A673 (cell line): ENCODE data around the gene VWA5B2. TPM values are rescaled to one million over a fixed set of nuclear protein-coding genes. Genes with fewer than 3 reads are reported as not detected.

ENCODE experiments used
- Bru-seq: library from RNA; stranded (reverse); fragments of 400-500 nt; gene quantifications from one replicate; lab custom pipeline; 2021; lab: Mats Ljungman, UMichigan
- BruChase-seq, 2 experiments: library from RNA; stranded (reverse); fragments of 400-500 nt; gene quantifications; one replicate each; lab custom pipeline; 2021; lab: Mats Ljungman, UMichigan
- BruUV-seq: library from RNA; stranded (reverse); fragments of 400-500 nt; replicated peaks from 2 replicates; lab custom pipeline; 2021; lab: Mats Ljungman, UMichigan
- CTCF ChIA-PET: fragments of 300-600 bp; sonication (Branson Sonifier 250); formaldehyde crosslinking; loops from one replicate; lab custom pipeline; 2022; ENCODE audit warnings: antibody characterized with exemption; lab: Charles Lee
- POLR2A ChIA-PET: fragments of 300-600 bp; sonication (Branson Sonifier 250); formaldehyde crosslinking; loops from one replicate; lab custom pipeline; 2022; ENCODE audit warnings: antibody characterized with exemption; ENCODE audit not compliant: low non-redundant PET; lab: Charles Lee
- DNase-seq: peaks from one replicate; pipeline ENCODE4 v3.0.0-alpha.2; 2015; ENCODE audit warnings: low spot score
- H3K27ac ChIP-seq: fragments of 200-600 bp; sonication (generic); 2 replicates; pipeline ENCODE4 v1.5.1; 2016; ENCODE audit warnings: mixed run types, low read depth, mild to moderate bottlenecking, mixed read lengths, antibody characterized with exemption, low read length; ENCODE audit not compliant: poor library complexity, severe bottlenecking
- H3K27me3 ChIP-seq: fragments of 200-600 bp; sonication (generic); replicated peaks from 2 replicates; pipeline ENCODE4 v1.6.1; 2017; ENCODE audit warnings: mixed run types, low read depth, mild to moderate bottlenecking, mixed read lengths, antibody characterized with exemption, low read length; ENCODE audit not compliant: insufficient read depth, poor library complexity
- H3K36me3 ChIP-seq: fragments of 200-600 bp; sonication (generic); 2 replicates; pipeline ENCODE4 v1.6.1; 2016; ENCODE audit warnings: mixed run types, mild to moderate bottlenecking, mixed read lengths, antibody characterized with exemption, low read length; ENCODE audit not compliant: insufficient read depth, poor library complexity, severe bottlenecking
- H3K4me1 ChIP-seq: fragments of 200-600 bp; sonication (generic); 2 replicates; pipeline ENCODE4 v1.6.1; 2017; ENCODE audit warnings: mixed run types, mild to moderate bottlenecking, mixed read lengths, antibody characterized with exemption, low read length; ENCODE audit not compliant: insufficient read depth, poor library complexity, severe bottlenecking
- H3K4me3 ChIP-seq: fragments of 200-600 bp; sonication (generic); 2 replicates; pipeline ENCODE4 v1.5.1; 2016; ENCODE audit warnings: low read depth, mixed run types, mild to moderate bottlenecking, mixed read lengths, low read length; ENCODE audit not compliant: poor library complexity, severe bottlenecking
- H3K9me3 ChIP-seq: fragments of 200-600 bp; sonication (generic); 2 replicates; pipeline ENCODE4 v1.6.1; 2016; ENCODE audit warnings: mixed run types, low read depth, mild to moderate bottlenecking, mixed read lengths, antibody characterized with exemption, low read length; ENCODE audit not compliant: poor library complexity, severe bottlenecking
- EZH2 ChIP-seq: fragments of 200-600 bp; sonication (generic); IDR thresholded peaks from 2 replicates; pipeline ENCODE4 v1.6.1; 2017; ENCODE audit warnings: borderline replicate concordance, low read depth, mild to moderate bottlenecking, mixed read lengths, antibody characterized with exemption, low read length; ENCODE audit not compliant: poor library complexity, severe bottlenecking
- intact Hi-C: fragments of 100-400 bp; cut with micrococcal nuclease; formaldehyde crosslinking; loops from one replicate; pipeline ENCODE4 v1.10.0; 2022; ENCODE audit not compliant: unreplicated experiment
- long read RNA-seq: library from polyadenylated mRNA; stranded (forward); transcript quantifications from one replicate; pipeline ENCODE4 v2.0.0, GENCODE V29; 2022
- total RNA-seq: library from RNA; stranded (reverse); gene quantifications from 2 replicates; pipeline ENCODE4 v1.2.3, GENCODE V29; 2021
- TF ChIP-seq, protein P1 (sequence below): fragments of 300-800, 200-600 bp; sonication (generic); conservative IDR thresholded peaks from 2 replicates; pipeline ENCODE4 v1.5.1; 2017; ENCODE audit warnings: low read depth, mild to moderate bottlenecking, antibody characterized with exemption, low read length, moderate library complexity, mixed read lengths

The VWA5B2 gene
- total RNA-seq = 0.13 TPM in 1 of 2 replicates, not detected in the other
- percentile 11 among the genes with signal in this experiment for Bru-seq, nascent RNA
- BruChase-seq, experiment 1, labeled RNA remaining after a 2-hour chase = percentile 7 among the genes with signal in this experiment
- not detected for BruChase-seq, experiment 2, labeled RNA remaining after a 6-hour chase
- long read RNA-seq = 0 reads

DNA sequence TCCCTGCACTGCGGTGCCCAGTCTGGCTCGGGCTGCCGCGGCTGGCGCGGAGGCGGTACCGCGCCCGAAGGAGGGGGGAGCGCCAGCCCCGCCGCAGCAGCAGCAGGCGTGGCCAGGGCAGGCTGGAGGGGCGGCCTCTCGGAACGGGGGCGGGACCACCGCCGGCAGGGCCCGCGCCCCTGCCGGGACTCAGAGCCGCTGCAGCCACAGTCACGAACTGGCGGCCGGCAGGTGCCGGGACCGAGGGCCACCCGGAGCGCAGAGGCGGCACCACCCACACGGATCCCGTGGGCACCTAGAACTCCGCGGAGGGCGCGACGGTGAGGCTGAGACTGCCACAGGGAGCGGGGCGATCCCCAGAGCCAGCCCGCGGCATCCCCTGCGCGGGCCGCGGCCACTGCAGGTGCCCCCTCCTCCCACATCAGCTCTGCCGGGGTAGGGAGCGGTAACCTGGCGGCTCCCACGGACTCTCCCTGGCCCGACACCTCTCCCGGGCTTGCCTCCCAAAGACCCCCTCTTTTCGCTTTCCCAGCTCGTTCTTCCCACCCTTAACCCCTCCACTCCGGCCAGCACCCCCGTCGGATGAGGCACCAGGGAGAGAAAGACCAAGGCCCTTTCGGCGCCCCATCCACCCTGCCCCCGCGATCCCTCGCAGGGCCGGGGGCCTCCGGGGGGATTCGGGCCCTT, at the start of gene VWA5B2:
Gene VWA5B2, plus strand, starts transcription at position 192 of the 687 bp plus-strand sequence. CDS start 944 bp downstream, outside the sequence.
- TF ChIP-seq EZH2 = no peak
- TF ChIP-seq, protein P1, sequence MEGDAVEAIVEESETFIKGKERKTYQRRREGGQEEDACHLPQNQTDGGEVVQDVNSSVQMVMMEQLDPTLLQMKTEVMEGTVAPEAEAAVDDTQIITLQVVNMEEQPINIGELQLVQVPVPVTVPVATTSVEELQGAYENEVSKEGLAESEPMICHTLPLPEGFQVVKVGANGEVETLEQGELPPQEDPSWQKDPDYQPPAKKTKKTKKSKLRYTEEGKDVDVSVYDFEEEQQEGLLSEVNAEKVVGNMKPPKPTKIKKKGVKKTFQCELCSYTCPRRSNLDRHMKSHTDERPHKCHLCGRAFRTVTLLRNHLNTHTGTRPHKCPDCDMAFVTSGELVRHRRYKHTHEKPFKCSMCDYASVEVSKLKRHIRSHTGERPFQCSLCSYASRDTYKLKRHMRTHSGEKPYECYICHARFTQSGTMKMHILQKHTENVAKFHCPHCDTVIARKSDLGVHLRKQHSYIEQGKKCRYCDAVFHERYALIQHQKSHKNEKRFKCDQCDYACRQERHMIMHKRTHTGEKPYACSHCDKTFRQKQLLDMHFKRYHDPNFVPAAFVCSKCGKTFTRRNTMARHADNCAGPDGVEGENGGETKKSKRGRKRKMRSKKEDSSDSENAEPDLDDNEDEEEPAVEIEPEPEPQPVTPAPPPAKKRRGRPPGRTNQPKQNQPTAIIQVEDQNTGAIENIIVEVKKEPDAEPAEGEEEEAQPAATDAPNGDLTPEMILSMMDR = no peak
- DNase-seq = peak; percentile 74
- ChIA-PET CTCF (no interaction called here), POLR2A (no interaction called here)
- Histone ChIP-seq H3K36me3 (no peaks in the 10 kb centered on the region), H3K27me3 (peaks cover 58% of the 10 kb centered on the region), H3K27ac (no peak within 1 kb of the TSS), H3K4me3 (peak within 1 kb of the TSS; percentile 47), H3K9me3 (no peaks in the 10 kb centered on the region), H3K4me1 (peaks cover 5% of the 10 kb centered on the region)
- intact Hi-C loops = no loop called here
- no TSS peak for BruUV-seq

DNA sequence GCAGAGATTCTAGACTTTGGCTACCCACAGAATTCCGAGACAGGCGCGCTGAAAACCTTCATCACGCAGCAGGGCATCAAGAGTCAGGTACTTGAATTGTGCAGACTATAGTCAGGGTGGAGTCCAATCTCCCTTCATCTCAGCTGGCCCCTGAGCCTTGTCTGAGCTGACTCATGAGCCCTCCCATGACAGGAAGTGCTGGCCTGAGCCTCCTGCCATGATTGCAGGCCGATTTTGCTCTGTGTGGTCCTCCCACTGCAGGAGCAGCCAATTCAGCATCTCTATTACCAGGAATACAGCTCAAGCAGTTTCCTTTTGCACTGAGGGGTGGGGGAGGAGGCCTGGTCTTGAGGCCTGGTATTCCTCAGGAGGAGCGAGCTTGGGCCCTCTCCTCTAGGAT, 49.2 kb upstream of the VWA5B2 start:
- no peaks in the 10 kb centered on the region for H3K9me3 ChIP-seq
- H3K36me3 ChIP-seq = peaks cover 76% of the 10 kb centered on the region
- intact Hi-C loops = no loop called here
- H3K4me3 ChIP-seq = no peak overlapping the region
- no TSS peak for BruUV-seq
- no peak for DNase-seq
- ChIA-PET POLR2A (no interaction called here), CTCF (no interaction called here)
- H3K4me1 ChIP-seq = peaks cover 15% of the 10 kb centered on the region
- no peak overlapping the region for H3K27ac ChIP-seq
- no peak for TF ChIP-seq EZH2
- TF ChIP-seq, protein P1 = no peak
- no peaks in the 10 kb centered on the region for H3K27me3 ChIP-seq

DNA sequence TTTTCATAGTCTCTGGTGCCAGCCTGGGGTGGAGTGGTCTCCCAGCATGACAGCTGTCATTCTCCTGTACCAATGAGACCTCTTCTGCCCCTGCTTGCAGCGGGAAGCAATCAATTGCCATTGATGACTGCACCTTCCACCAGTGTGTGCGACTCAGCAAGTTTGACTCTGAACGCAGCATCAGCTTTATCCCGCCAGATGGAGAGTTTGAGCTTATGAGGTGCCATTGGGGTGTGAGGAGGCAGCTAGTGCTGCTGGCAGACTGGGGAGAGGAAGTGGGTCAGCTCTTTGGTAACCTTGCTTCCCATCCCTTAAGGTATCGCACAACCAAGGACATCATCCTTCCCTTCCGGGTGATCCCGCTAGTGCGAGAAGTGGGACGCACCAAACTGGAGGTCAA, 47.8 kb upstream of the VWA5B2 start:
- TF ChIP-seq, protein P1 = no peak
- TF ChIP-seq EZH2 = no peak
- Histone ChIP-seq H3K9me3 (no peaks in the 10 kb centered on the region), H3K27ac (no peak overlapping the region), H3K4me1 (peaks cover 17% of the 10 kb centered on the region), H3K36me3 (peaks cover 76% of the 10 kb centered on the region), H3K4me3 (no peak overlapping the region), H3K27me3 (no peaks in the 10 kb centered on the region)
- ChIA-PET CTCF (no interaction called here), POLR2A (no interaction called here)
- no TSS peak for BruUV-seq
- no peak for DNase-seq
- intact Hi-C loops = no loop called here
